ENCODE results near the gene RAD51B.
"Not testable (repeated sequence)": the region's sequence is repeated elsewhere in the genome, so short reads cannot be mapped to it uniquely, and the experiment has no call there.

GRCh38 chr14:68662826-68663225, 843.2 kb downstream of the RAD51B start:
- TF ChIP-seq, protein P1, sequence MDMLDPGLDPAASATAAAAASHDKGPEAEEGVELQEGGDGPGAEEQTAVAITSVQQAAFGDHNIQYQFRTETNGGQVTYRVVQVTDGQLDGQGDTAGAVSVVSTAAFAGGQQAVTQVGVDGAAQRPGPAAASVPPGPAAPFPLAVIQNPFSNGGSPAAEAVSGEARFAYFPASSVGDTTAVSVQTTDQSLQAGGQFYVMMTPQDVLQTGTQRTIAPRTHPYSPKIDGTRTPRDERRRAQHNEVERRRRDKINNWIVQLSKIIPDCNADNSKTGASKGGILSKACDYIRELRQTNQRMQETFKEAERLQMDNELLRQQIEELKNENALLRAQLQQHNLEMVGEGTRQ (CRISPR knock-in tag; IDR thresholded peaks at IDR 0.05): not testable (repeated sequence)
- not testable (repeated sequence) for TF ChIP-seq NFE2L1 (CRISPR knock-in tag; IDR thresholded peaks at IDR 0.05); USF1 (CRISPR knock-in tag; IDR thresholded peaks at IDR 0.05); CTCF (IDR thresholded peaks at IDR 0.05); CREM (CRISPR knock-in tag; IDR thresholded peaks at IDR 0.05); PRDM15 (CRISPR knock-in tag; IDR thresholded peaks at IDR 0.05); ZNF263 (CRISPR knock-in tag; IDR thresholded peaks at IDR 0.05; ENCODE audit: low read depth); ESRRA (CRISPR knock-in tag; IDR thresholded peaks at IDR 0.05; ENCODE audit: borderline replicate concordance); TEAD4 (CRISPR knock-in tag; IDR thresholded peaks at IDR 0.05); MYBL2 (CRISPR knock-in tag; IDR thresholded peaks at IDR 0.05); ZNF416 (CRISPR knock-in tag; IDR thresholded peaks at IDR 0.05); E2F1 (CRISPR knock-in tag; IDR thresholded peaks at IDR 0.05)
- TF ChIP-seq, protein P2, sequence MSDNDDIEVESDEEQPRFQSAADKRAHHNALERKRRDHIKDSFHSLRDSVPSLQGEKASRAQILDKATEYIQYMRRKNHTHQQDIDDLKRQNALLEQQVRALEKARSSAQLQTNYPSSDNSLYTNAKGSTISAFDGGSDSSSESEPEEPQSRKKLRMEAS (CRISPR knock-in tag; IDR thresholded peaks at IDR 0.05): not testable (repeated sequence)
- TF ChIP-seq, protein P3, sequence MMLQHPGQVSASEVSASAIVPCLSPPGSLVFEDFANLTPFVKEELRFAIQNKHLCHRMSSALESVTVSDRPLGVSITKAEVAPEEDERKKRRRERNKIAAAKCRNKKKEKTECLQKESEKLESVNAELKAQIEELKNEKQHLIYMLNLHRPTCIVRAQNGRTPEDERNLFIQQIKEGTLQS (CRISPR knock-in tag; conservative IDR thresholded peaks at IDR 0.05): not testable (repeated sequence)
